ENCODE data around the gene DCUN1D1.

The DCUN1D1 gene

GRCh38 chr3:182959474-182960350 is 20.6 kb downstream of the DCUN1D1 start:
- no peak for TF ChIP-seq CTCF (IDR thresholded peaks at IDR 0.05)

- no peak for TF ChIP-seq CTCF (IDR thresholded peaks at IDR 0.05)
These were observed 22.6 kb downstream of the DCUN1D1 start for GRCh38 chr3:182957676-182958266.

- TF ChIP-seq CTCF (IDR thresholded peaks at IDR 0.05) = no peak
These were observed 23.1 kb downstream of the DCUN1D1 start for GRCh38 chr3:182957226-182957625.

- TF ChIP-seq CTCF (IDR thresholded peaks at IDR 0.05) = no peak
These were observed 25.6 kb downstream of the DCUN1D1 start for GRCh38 chr3:182954553-182955235.

GRCh38 chr3:182949688-182950087 is 30.6 kb downstream of the DCUN1D1 start:
- no peak for TF ChIP-seq CTCF (IDR thresholded peaks at IDR 0.05)

GRCh38 chr3:182948305-182948704 is 32.0 kb downstream of the DCUN1D1 start:
- TF ChIP-seq CTCF (IDR thresholded peaks at IDR 0.05) = no peak

- TF ChIP-seq CTCF (IDR thresholded peaks at IDR 0.05) = no peak
These were observed 32.5 kb downstream of the DCUN1D1 start for GRCh38 chr3:182947888-182948287.
